NCI-H2171 treated with DMSO at 0.1 percent for 48 hours (cell line): ENCODE measurements around the gene GALNT9.

Experiments
- DNase-seq: peaks from one replicate; lab custom pipeline; 2025; lab: John Stamatoyannopoulos, UW

GALNT9 gene

GRCh38 chr12:132292328-132293319 is 36.8 kb downstream of the GALNT9 start:
- DNase-seq, result no peak

- no peak for DNase-seq
Observed at GRCh38 chr12:132291402-132292175, 37.8 kb downstream of the GALNT9 start.

- no peak for DNase-seq
Observed at GRCh38 chr12:132290203-132290540, 39.2 kb downstream of the GALNT9 start.

GRCh38 chr12:132289356-132290202 is 39.8 kb downstream of the GALNT9 start:
- DNase-seq, result no peak

GRCh38 chr12:132288516-132289215 is 40.7 kb downstream of the GALNT9 start:
- no peak for DNase-seq

GRCh38 chr12:132287391-132288238 is 41.8 kb downstream of the GALNT9 start:
- DNase-seq, result no peak

- no peak for DNase-seq
Observed at GRCh38 chr12:132286912-132287311, 42.5 kb downstream of the GALNT9 start.

- no peak for DNase-seq
Observed at GRCh38 chr12:132285991-132286681, 43.3 kb downstream of the GALNT9 start.

GRCh38 chr12:132284827-132285741 is 44.3 kb downstream of the GALNT9 start:
- no peak for DNase-seq

- no peak for DNase-seq
Observed at GRCh38 chr12:132284071-132284826, 45.1 kb downstream of the GALNT9 start.

- peak; percentile 75 for DNase-seq
Observed at GRCh38 chr12:132282950-132283771, 46.2 kb downstream of the GALNT9 start.

GRCh38 chr12:132282031-132282949 is 47.1 kb downstream of the GALNT9 start:
- DNase-seq, result no peak

- no peak for DNase-seq
Observed at GRCh38 chr12:132281038-132281437, 48.4 kb downstream of the GALNT9 start.

- DNase-seq, result no peak
Observed at GRCh38 chr12:132280406-132280805, 49.0 kb downstream of the GALNT9 start.

- no peak for DNase-seq
Observed at GRCh38 chr12:132279930-132280329, 49.5 kb downstream of the GALNT9 start.
